Left ventricle myocardium inferior (tissue), 1 donor: Measurements from ENCODE around the gene EML6. TPM values are rescaled to one million over a fixed set of nuclear protein-coding genes. Genes with fewer than 3 reads are reported as not detected.

Source experiments
- DNase-seq: peaks from one replicate; pipeline ENCODE4 v3.0.0-alpha.2; 2020
- H3K27ac ChIP-seq: fragments of 200-600 bp; replicated peaks from 2 replicates; pipeline ENCODE4 v1.8.0; 2021
- H3K27me3 ChIP-seq: fragments of 200-600 bp; 2 replicates; pipeline ENCODE4 v1.8.0; 2021; ENCODE audit warnings: low read depth
- H3K36me3 ChIP-seq: fragments of 200-600 bp; 2 replicates; pipeline ENCODE4 v1.8.0; 2021
- H3K4me1 ChIP-seq: fragments of 200-600 bp; 2 replicates; pipeline ENCODE4 v1.8.0; 2021
- H3K4me3 ChIP-seq: fragments of 200-600 bp; 2 replicates; pipeline ENCODE4 v1.8.0; 2021; ENCODE audit warnings: mild to moderate bottlenecking, moderate library complexity
- H3K9me3 ChIP-seq: fragments of 200-600 bp; replicated peaks from 2 replicates; pipeline ENCODE4 v1.8.0; 2021
- CTCF ChIP-seq: fragments of 200-600 bp; IDR thresholded peaks from 2 replicates; pipeline ENCODE4 v1.8.0; 2021; ENCODE audit warnings: antibody characterized with exemption, mild to moderate bottlenecking, borderline replicate concordance
- intact Hi-C: fragments of 100-400 bp; cut with micrococcal nuclease; formaldehyde crosslinking; loops from one replicate; pipeline ENCODE4 v1.11.0; 2022
- total RNA-seq: library from RNA; stranded (reverse); fragmentation: NEBNext Ultra II Directional; extraction: Animal tissue kit (Norgen Biotek cat#: 25700); gene quantifications from one replicate; pipeline ENCODE4 v1.2.1, GENCODE V29; 2021
- donor health status: DM: no; HTN: yes; CAD: no; lungs with severe emphysema.

The EML6 gene
- total RNA-seq, 1 donor from 2014 or later = 0.77 TPM

- H3K27me3 ChIP-seq = peaks cover 22% of the 10 kb centered on the region
- DNase-seq = no peak
- TF ChIP-seq CTCF = no peak
- no peaks in the 10 kb centered on the region for H3K36me3 ChIP-seq
- intact Hi-C loops = loop anchor here (10.0 kb wide), 1 partner anchor 727 kb away; no protein-coding TSS in a partner anchor
- H3K4me3 ChIP-seq = no peak overlapping the region
- no peak overlapping the region for H3K27ac ChIP-seq
- no peaks in the 10 kb centered on the region for H3K4me1 ChIP-seq
- no peaks in the 10 kb centered on the region for H3K9me3 ChIP-seq
Measured at GRCh38 chr2:54831480-54831879, 108.0 kb downstream of the EML6 start.

- no peaks in the 10 kb centered on the region for H3K9me3 ChIP-seq
- peaks cover 3% of the 10 kb centered on the region for H3K4me1 ChIP-seq
- H3K27ac ChIP-seq = no peak overlapping the region
- no peak overlapping the region for H3K4me3 ChIP-seq
- peaks cover 16% of the 10 kb centered on the region for H3K27me3 ChIP-seq
- no peak for TF ChIP-seq CTCF
- no peaks in the 10 kb centered on the region for H3K36me3 ChIP-seq
- no peak for DNase-seq
- intact Hi-C loops = loop anchor here (10.0 kb wide), 1 partner anchor 730 kb away; no protein-coding TSS in a partner anchor
Measured at GRCh38 chr2:54834721-54835120, 111.3 kb downstream of the EML6 start.

GRCh38 chr2:54836477-54836876 lies 113.0 kb downstream of the EML6 start:
- Histone ChIP-seq H3K9me3 (no peaks in the 10 kb centered on the region), H3K27me3 (peaks cover 11% of the 10 kb centered on the region), H3K27ac (no peak overlapping the region), H3K4me1 (peaks cover 3% of the 10 kb centered on the region), H3K36me3 (no peaks in the 10 kb centered on the region), H3K4me3 (no peak overlapping the region)
- intact Hi-C loops = loop anchor here (10.0 kb wide), 1 partner anchor 732 kb away; no protein-coding TSS in a partner anchor
- no peak for DNase-seq
- no peak for TF ChIP-seq CTCF

- H3K4me3 ChIP-seq = no peak overlapping the region
- no peaks in the 10 kb centered on the region for H3K36me3 ChIP-seq
- no peak overlapping the region for H3K27ac ChIP-seq
- H3K4me1 ChIP-seq = peaks cover 3% of the 10 kb centered on the region
- no peaks in the 10 kb centered on the region for H3K9me3 ChIP-seq
- peak; percentile 44 for DNase-seq
- H3K27me3 ChIP-seq = peaks cover 11% of the 10 kb centered on the region
- intact Hi-C loops = loop anchor here (10.0 kb wide), 1 partner anchor 734 kb away; no protein-coding TSS in a partner anchor
- peak; percentile 95 for TF ChIP-seq CTCF
Measured at GRCh38 chr2:54838585-54839035, 115.1 kb downstream of the EML6 start.

GRCh38 chr2:54839461-54840255 lies 116.2 kb downstream of the EML6 start:
- H3K27me3 ChIP-seq = peaks cover 11% of the 10 kb centered on the region
- H3K9me3 ChIP-seq = no peaks in the 10 kb centered on the region
- no peak overlapping the region for H3K27ac ChIP-seq
- no peaks in the 10 kb centered on the region for H3K36me3 ChIP-seq
- peaks cover 3% of the 10 kb centered on the region for H3K4me1 ChIP-seq
- intact Hi-C loops = loop anchor here (10.0 kb wide), 1 partner anchor 735 kb away; no protein-coding TSS in a partner anchor
- no peak overlapping the region for H3K4me3 ChIP-seq
- no peak for DNase-seq
- no peak for TF ChIP-seq CTCF
